DMS53 (cell line): ENCODE measurements around the gene TAF8.

Experiments used
- DNase-seq: peaks from one replicate; lab custom pipeline; 2025; lab: John Stamatoyannopoulos, UW

Gene TAF8

GRCh38 chr6:42100029-42100901 lies 49.9 kb downstream of the TAF8 start:
- no peak for DNase-seq

GRCh38 chr6:42101186-42101657 lies 50.9 kb downstream of the TAF8 start:
- DNase-seq: peak; percentile 21

- no peak for DNase-seq
These were observed 52.9 kb downstream of the TAF8 start for GRCh38 chr6:42103216-42103615.

- DNase-seq: no peak
These were observed 53.4 kb downstream of the TAF8 start for GRCh38 chr6:42103753-42104094.

- DNase-seq: no peak
These were observed 53.9 kb downstream of the TAF8 start for GRCh38 chr6:42104095-42104803.

GRCh38 chr6:42104804-42105125 lies 54.4 kb downstream of the TAF8 start:
- DNase-seq: no peak

- no peak for DNase-seq
These were observed 54.9 kb downstream of the TAF8 start for GRCh38 chr6:42105156-42105648.

GRCh38 chr6:42105709-42106108 lies 55.4 kb downstream of the TAF8 start:
- no peak for DNase-seq

GRCh38 chr6:42106112-42107023 lies 56.0 kb downstream of the TAF8 start:
- DNase-seq: no peak

- no peak for DNase-seq
These were observed 57.7 kb downstream of the TAF8 start for GRCh38 chr6:42108071-42108470.

GRCh38 chr6:42110683-42111082 lies 60.4 kb downstream of the TAF8 start:
- peak; percentile 13 for DNase-seq

- DNase-seq: no peak
These were observed 62.0 kb downstream of the TAF8 start for GRCh38 chr6:42112351-42112750.

GRCh38 chr6:42113936-42114636 lies 63.8 kb downstream of the TAF8 start:
- DNase-seq: no peak

GRCh38 chr6:42117843-42118161 lies 67.5 kb downstream of the TAF8 start:
- no peak for DNase-seq

GRCh38 chr6:42118162-42119001 lies 68.1 kb downstream of the TAF8 start:
- DNase-seq: peak; percentile 17

GRCh38 chr6:42120895-42121865 lies 70.9 kb downstream of the TAF8 start:
- DNase-seq: no peak

- DNase-seq: no peak
These were observed 73.2 kb downstream of the TAF8 start for GRCh38 chr6:42123379-42124103.

GRCh38 chr6:42124223-42124836 lies 74.0 kb downstream of the TAF8 start:
- DNase-seq: no peak
